Measurements from ENCODE around the gene PEAK1.

The PEAK1 gene

GRCh38 chr15:77087213-77087612 is 332.7 kb downstream of the PEAK1 start:
- no peak overlapping the region for H3K4me3 ChIP-seq (ENCODE audit: low read depth, low read length)
- TF ChIP-seq CTCF (IDR thresholded peaks at IDR 0.05; ENCODE audit: control insufficient read depth, extremely low read depth, insufficient read depth) = no peak
- DNase-seq (ENCODE audit: low read depth) = no peak

GRCh38 chr15:77085297-77085696 is 334.6 kb downstream of the PEAK1 start:
- DNase-seq (ENCODE audit: low read depth) = no peak
- H3K4me3 ChIP-seq (ENCODE audit: low read depth, low read length) = no peak overlapping the region
- TF ChIP-seq CTCF (IDR thresholded peaks at IDR 0.05; ENCODE audit: control insufficient read depth, extremely low read depth, insufficient read depth) = no peak

- TF ChIP-seq CTCF (IDR thresholded peaks at IDR 0.05; ENCODE audit: control insufficient read depth, extremely low read depth, insufficient read depth) = no peak
- no peak for DNase-seq (ENCODE audit: low read depth)
- H3K4me3 ChIP-seq (ENCODE audit: low read depth, low read length) = no peak overlapping the region
These were observed 335.5 kb downstream of the PEAK1 start for GRCh38 chr15:77084436-77084835.

GRCh38 chr15:77083381-77084160 is 336.3 kb downstream of the PEAK1 start:
- DNase-seq (ENCODE audit: low read depth) = peak; percentile 61
- no peak for TF ChIP-seq CTCF (IDR thresholded peaks at IDR 0.05; ENCODE audit: control insufficient read depth, extremely low read depth, insufficient read depth)
- no peak overlapping the region for H3K4me3 ChIP-seq (ENCODE audit: low read depth, low read length)

GRCh38 chr15:77081971-77082370 is 337.9 kb downstream of the PEAK1 start:
- DNase-seq (ENCODE audit: low read depth) = no peak
- no peak for TF ChIP-seq CTCF (IDR thresholded peaks at IDR 0.05; ENCODE audit: control insufficient read depth, extremely low read depth, insufficient read depth)
- no peak overlapping the region for H3K4me3 ChIP-seq (ENCODE audit: low read depth, low read length)

GRCh38 chr15:77076323-77076915 is 343.5 kb downstream of the PEAK1 start:
- no peak overlapping the region for H3K4me3 ChIP-seq (ENCODE audit: low read depth, low read length)
- TF ChIP-seq CTCF (IDR thresholded peaks at IDR 0.05; ENCODE audit: control insufficient read depth, extremely low read depth, insufficient read depth) = no peak
- no peak for DNase-seq (ENCODE audit: low read depth)
